IMR-90 (cell line): ENCODE data around the gene NTM. TPM values are rescaled to one million over a fixed set of nuclear protein-coding genes. Genes with fewer than 3 reads are reported as not detected.

Experiments
- ATAC-seq: fragments of 200-7000 bp; cut with Tn5 transposase; 2 replicates; pipeline ENCODE4 v1.9.1; 2020; ENCODE audit warnings: low read depth, mild to moderate bottlenecking, moderate library complexity
- BruUV-seq: library from RNA; stranded (reverse); fragments of 400-500 nt; replicated peaks from 2 replicates; lab custom pipeline; 2021; lab: Mats Ljungman, UMichigan
- CTCF ChIA-PET: fragments of 300-600 bp; formaldehyde crosslinking; extraction: SDS; loops from one replicate; lab custom pipeline; 2021; ENCODE audit warnings: antibody characterized with exemption; lab: Yijun Ruan, JAX
- POLR2A ChIA-PET: fragments of 300-600 bp; sonication (Branson Sonifier 250); formaldehyde crosslinking; loops from one replicate; lab custom pipeline; 2022; ENCODE audit warnings: antibody characterized with exemption; ENCODE audit not compliant: unreplicated experiment; lab: Charles Lee
- DNase-seq: peaks from one replicate; pipeline ENCODE4 v3.0.0; 2013
- H2AFZ ChIP-seq: replicated peaks from 2 replicates; pipeline ENCODE3; 2013; ENCODE audit warnings: low read length, mild to moderate bottlenecking; ENCODE audit not compliant: poor library complexity
- H2AK5ac ChIP-seq: 2 replicates; pipeline ENCODE4 v1.6.1; 2013; ENCODE audit warnings: low read depth, low read length, inconsistent platforms
- H2AK9ac ChIP-seq: replicated peaks from 2 replicates; pipeline ENCODE3; 2013; ENCODE audit warnings: mild to moderate bottlenecking, low read depth, low read length, moderate library complexity; ENCODE audit not compliant: poor library complexity
- H2BK120ac ChIP-seq: 2 replicates; pipeline ENCODE4 v1.6.1; 2013; ENCODE audit warnings: low read depth, low read length, inconsistent platforms
- H2BK15ac ChIP-seq: 3 replicates; pipeline ENCODE4 v1.6.1; 2013; ENCODE audit warnings: low read depth, low read length, inconsistent platforms
- H2BK20ac ChIP-seq: 2 replicates; pipeline ENCODE4 v1.6.1; 2013; ENCODE audit warnings: low read depth, mild to moderate bottlenecking, inconsistent platforms, low read length, moderate library complexity
- H2BK5ac ChIP-seq: 2 replicates; pipeline ENCODE4 v1.6.1; 2013; ENCODE audit warnings: mild to moderate bottlenecking, low read depth, low read length, inconsistent platforms; ENCODE audit not compliant: poor library complexity, severe bottlenecking
- H3K14ac ChIP-seq: replicated peaks from 2 replicates; pipeline ENCODE4 v1.6.1; 2013; ENCODE audit warnings: low read depth, low read length, inconsistent platforms
- H3K18ac ChIP-seq: 2 replicates; pipeline ENCODE4 v1.6.1; 2013; ENCODE audit warnings: low read depth, low read length, control low read depth
- H3K23ac ChIP-seq: 2 replicates; pipeline ENCODE4 v1.6.1; 2013; ENCODE audit warnings: low read depth, low read length, inconsistent platforms
- H3K27ac ChIP-seq: 2 replicates; pipeline ENCODE4 v1.5.1; 2013; ENCODE audit warnings: mild to moderate bottlenecking, control low read depth, low read length; ENCODE audit not compliant: insufficient read depth
- H3K27me3 ChIP-seq: 2 replicates; pipeline ENCODE4 v1.6.1; 2013; ENCODE audit warnings: low read length; ENCODE audit not compliant: control insufficient read depth, insufficient read depth
- H3K36me3 ChIP-seq: 2 replicates; pipeline ENCODE4 v1.6.1; 2013; ENCODE audit warnings: low read length, mixed read lengths; ENCODE audit not compliant: control insufficient read depth, insufficient read depth
- H3K4ac ChIP-seq: 2 replicates; pipeline ENCODE4 v1.6.1; 2013; ENCODE audit warnings: low read depth, low read length, inconsistent platforms
- H3K4me1 ChIP-seq: 2 replicates; pipeline ENCODE4 v1.6.1; 2013; ENCODE audit warnings: low read length, mixed read lengths; ENCODE audit not compliant: control insufficient read depth, insufficient read depth
- H3K4me2 ChIP-seq: 2 replicates; pipeline ENCODE4 v1.6.1; 2013; ENCODE audit warnings: low read depth, mild to moderate bottlenecking, control low read depth, low read length, moderate library complexity
- H3K4me3 ChIP-seq: 2 replicates; pipeline ENCODE4 v1.5.1; 2013; ENCODE audit warnings: low read depth, mild to moderate bottlenecking, control low read depth, low read length, moderate library complexity; ENCODE audit not compliant: insufficient read depth
- H3K56ac ChIP-seq: 2 replicates; pipeline ENCODE4 v1.6.1; 2013; ENCODE audit warnings: low read length, inconsistent platforms; ENCODE audit not compliant: insufficient read depth; ENCODE audit errors: extremely low read depth
- H3K79me1 ChIP-seq, 2 experiments: 2 replicates each; pipeline ENCODE4 v1.6.1; 2013; ENCODE audit warnings: low read length in 2 of 2, inconsistent platforms in 1 of 2, low read depth in 1 of 2
- H3K9ac ChIP-seq: 2 replicates; pipeline ENCODE4 v1.6.1; 2013; ENCODE audit warnings: low read depth, low read length, control low read depth
- H3K9me1 ChIP-seq: 2 replicates; pipeline ENCODE4 v1.6.1; 2013; ENCODE audit warnings: low read length, inconsistent platforms; ENCODE audit not compliant: insufficient read depth
- H3K9me3 ChIP-seq: 2 replicates; pipeline ENCODE4 v1.6.1; 2013; ENCODE audit warnings: low read length; ENCODE audit not compliant: control insufficient read depth, insufficient read depth
- H4K20me1 ChIP-seq: 2 replicates; pipeline ENCODE4 v1.6.1; 2013; ENCODE audit warnings: low read length, inconsistent platforms; ENCODE audit not compliant: insufficient read depth
- H4K5ac ChIP-seq: 2 replicates; pipeline ENCODE4 v1.6.1; 2013; ENCODE audit warnings: mild to moderate bottlenecking, low read depth, low read length, control low read depth
- H4K8ac ChIP-seq, 2 experiments: 2 replicates each; pipeline ENCODE4 v1.6.1; 2013; ENCODE audit warnings: low read depth in 2 of 2, low read length in 2 of 2, control low read depth in 1 of 2, inconsistent platforms in 1 of 2
- H4K91ac ChIP-seq: 2 replicates; pipeline ENCODE4 v1.6.1; 2013; ENCODE audit warnings: low read depth, low read length, inconsistent platforms; ENCODE audit not compliant: insufficient read depth
- CHD1 ChIP-seq: IDR thresholded peaks from 2 replicates; pipeline ENCODE4 v1.6.1; 2012; ENCODE audit warnings: low read depth, low read length, improper control_type of control experiment
- NFE2L2 ChIP-seq: fragments of 150-350 bp; IDR thresholded peaks from 2 replicates; pipeline ENCODE4 v1.6.1; 2016; ENCODE audit warnings: low read depth, mild to moderate bottlenecking, low read length
- POLR2A ChIP-seq: IDR thresholded peaks from 2 replicates; pipeline ENCODE4 v1.6.1; 2012; ENCODE audit warnings: mild to moderate bottlenecking, low read depth, low read length
- RFX5 ChIP-seq: IDR thresholded peaks from 2 replicates; pipeline ENCODE4 v1.8.0; 2012; ENCODE audit warnings: low read depth, mild to moderate bottlenecking, low read length, moderate library complexity
- WGBS, 2 experiments: methylation state at CpG; one replicate each; pipeline versions ENCODE4 v1.1.5 to v1.1.7; 2013; ENCODE audit warnings: missing lambda C conversion rate in 2 of 2; ENCODE audit not compliant: insufficient read length in 1 of 2; ENCODE audit errors: extremely low coverage in 2 of 2; 5-methylcytosine and 5-hydroxymethylcytosine counted together
- dilution Hi-C: fragments of 300-500 bp; cut with HindIII; formaldehyde crosslinking; loops from one replicate; pipeline ENCODE4 v1.14.3; 2018; ENCODE audit warnings: low sequenced_read_pairs; ENCODE audit not compliant: unreplicated experiment
- in situ Hi-C: fragments of 300-500 bp; cut with MboI; formaldehyde crosslinking; loops from 3 replicates; pipeline ENCODE4 v1.14.3; 2019; ENCODE audit warnings: low sequenced_read_pairs, inconsistent platforms, mixed read lengths
- intact Hi-C: fragments of 100-400 bp; cut with micrococcal nuclease; formaldehyde crosslinking; loops from 2 replicates; pipeline ENCODE4 v1.10.0; 2022
- polyA plus RNA-seq, 3 experiments: library from polyadenylated mRNA; depleted of rRNA; stranded (reverse); fragments of >200 nt; gene quantifications; 2 replicates each; pipeline ENCODE4 v1.2.3, GENCODE V29; 2012; ENCODE audit warnings: low replicate concordance in 1 of 3
- total RNA-seq: library from RNA; depleted of rRNA; stranded (reverse); fragments of >200 nt; gene quantifications from 2 replicates; pipeline ENCODE4 v1.2.3, GENCODE V29; 2012
- TF ChIP-seq, protein P1 (sequence below): conservative IDR thresholded peaks from 2 replicates; pipeline ENCODE4 v1.5.1; 2012; ENCODE audit warnings: mild to moderate bottlenecking, low read depth, low read length, improper control_type of control experiment

Gene NTM
- total and polyA plus RNA-seq, 2 of the 4 experiments (the other 2 are of a cell fraction), result 19.5 to 25.5 TPM

DNA sequence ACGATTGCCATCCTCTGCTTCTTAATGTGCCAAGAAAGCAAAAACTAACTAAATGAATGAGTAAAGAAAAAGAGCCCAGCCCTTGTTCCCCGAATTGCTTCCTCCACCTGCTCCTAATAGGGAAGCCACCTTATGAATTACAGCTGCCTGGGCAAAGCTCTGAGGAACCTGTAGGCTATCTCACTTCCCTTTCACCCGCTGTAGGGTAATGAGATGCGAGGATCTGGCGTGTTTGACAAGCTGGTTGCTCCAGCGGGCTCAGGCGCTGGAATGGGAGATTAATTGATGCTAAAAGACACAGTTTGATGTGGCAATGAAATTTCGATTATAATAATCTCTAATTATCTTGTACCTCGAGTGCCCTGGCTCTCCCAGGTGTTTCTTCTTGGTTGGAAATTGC lies 256.4 kb downstream of the NTM start:
- ATAC-seq (no peak), DNase-seq (no peak)
- no peak overlapping the region for H2AK5ac ChIP-seq
- in situ Hi-C loops (no loop called here), intact Hi-C loops (no loop called here), dilution Hi-C loops (no loop called here)
- no peaks in the 10 kb centered on the region for H3K79me1 ChIP-seq
- H3K9me1 ChIP-seq, result no peaks in the 10 kb centered on the region
- H4K20me1 ChIP-seq, result no peaks in the 10 kb centered on the region
- no CpG with 5 or more reads among the region's 9 CpGs for WGBS, 2 experiments
- no peaks in the 10 kb centered on the region for H3K36me3 ChIP-seq
- H3K18ac ChIP-seq, result no peak overlapping the region
- H4K5ac ChIP-seq, result no peak overlapping the region
- no peak overlapping the region for H2AFZ ChIP-seq
- BruUV-seq, result no TSS peak
- H2BK120ac ChIP-seq, result no peak overlapping the region
- H3K4me1 ChIP-seq, result no peaks in the 10 kb centered on the region
- H3K27ac ChIP-seq, result no peak overlapping the region
- no peak overlapping the region for H3K4me3 ChIP-seq
- H3K4ac ChIP-seq, result no peak overlapping the region
- H3K9me3 ChIP-seq, result no peaks in the 10 kb centered on the region
- no peak overlapping the region for H2BK15ac ChIP-seq
- H3K56ac ChIP-seq, result no peak overlapping the region
- H3K27me3 ChIP-seq, result no peaks in the 10 kb centered on the region; the same call in 1 of the 2 replicates
- no peak overlapping the region for H2AK9ac ChIP-seq
- no peak overlapping the region for H3K14ac ChIP-seq
- TF ChIP-seq POLR2A (no peak), CHD1 (no peak), RFX5 (no peak), NFE2L2 (no peak)
- TF ChIP-seq, protein P1, sequence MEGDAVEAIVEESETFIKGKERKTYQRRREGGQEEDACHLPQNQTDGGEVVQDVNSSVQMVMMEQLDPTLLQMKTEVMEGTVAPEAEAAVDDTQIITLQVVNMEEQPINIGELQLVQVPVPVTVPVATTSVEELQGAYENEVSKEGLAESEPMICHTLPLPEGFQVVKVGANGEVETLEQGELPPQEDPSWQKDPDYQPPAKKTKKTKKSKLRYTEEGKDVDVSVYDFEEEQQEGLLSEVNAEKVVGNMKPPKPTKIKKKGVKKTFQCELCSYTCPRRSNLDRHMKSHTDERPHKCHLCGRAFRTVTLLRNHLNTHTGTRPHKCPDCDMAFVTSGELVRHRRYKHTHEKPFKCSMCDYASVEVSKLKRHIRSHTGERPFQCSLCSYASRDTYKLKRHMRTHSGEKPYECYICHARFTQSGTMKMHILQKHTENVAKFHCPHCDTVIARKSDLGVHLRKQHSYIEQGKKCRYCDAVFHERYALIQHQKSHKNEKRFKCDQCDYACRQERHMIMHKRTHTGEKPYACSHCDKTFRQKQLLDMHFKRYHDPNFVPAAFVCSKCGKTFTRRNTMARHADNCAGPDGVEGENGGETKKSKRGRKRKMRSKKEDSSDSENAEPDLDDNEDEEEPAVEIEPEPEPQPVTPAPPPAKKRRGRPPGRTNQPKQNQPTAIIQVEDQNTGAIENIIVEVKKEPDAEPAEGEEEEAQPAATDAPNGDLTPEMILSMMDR, result no peak
- POLR2A ChIA-PET, result no interaction called here
- no peak overlapping the region for H2BK20ac ChIP-seq
- no peak overlapping the region for H4K8ac ChIP-seq
- no peak overlapping the region for H4K91ac ChIP-seq
- H3K23ac ChIP-seq, result no peak overlapping the region
- CTCF ChIA-PET, result no interaction called here
- no peak overlapping the region for H3K9ac ChIP-seq
- no peak overlapping the region for H2BK5ac ChIP-seq
- H3K4me2 ChIP-seq, result no peak overlapping the region
